ENCODE data around the gene TGIF1.

GRCh38 chr18:3457261-3457724 lies 7.3 kb downstream of the TGIF1 start:
- TF ChIP-seq CTCF (IDR thresholded peaks at IDR 0.05) = no peak
- TF ChIP-seq POLR2A (IDR thresholded peaks at IDR 0.05) = no peak

Measured in right lobe of liver (tissue), 4 donors.